OCI-LY3 (cell line): ENCODE measurements around the gene OR1S2.

ENCODE experiments used
- H2AFZ ChIP-seq: fragments of 200-600, 300-600 bp; shearing (Covaris generic); 2 replicates; pipeline ENCODE4 v1.6.0; 2014; ENCODE audit warnings: antibody characterized with exemption, low read depth, low read length
- H3K27ac ChIP-seq: fragments of 200-600, 300-600 bp; sonication (generic); 2 replicates; pipeline ENCODE4 v1.5.1; 2014; ENCODE audit warnings: mild to moderate bottlenecking, low read length, moderate library complexity, mixed read lengths
- H3K27me3 ChIP-seq: fragments of 200-600, 300-600 bp; sonication (generic); 2 replicates; pipeline ENCODE4 v1.6.1; 2014; ENCODE audit warnings: low read depth, low read length, mixed read lengths
- H3K36me3 ChIP-seq: fragments of 200-600, 300-600 bp; sonication (generic); replicated peaks from 2 replicates; pipeline ENCODE3; 2014; ENCODE audit warnings: low read depth, low read length, mixed read lengths
- H3K4me1 ChIP-seq: fragments of 300-600, 200-600 bp; sonication (generic); 2 replicates; pipeline ENCODE4 v1.6.1; 2014; ENCODE audit warnings: low read length, mixed read lengths
- H3K4me2 ChIP-seq: fragments of 200-600, 300-600 bp; sonication (generic); 2 replicates; pipeline ENCODE4 v1.6.1; 2014; ENCODE audit warnings: low read length, mixed read lengths
- H3K4me3 ChIP-seq: fragments of 300-600, 200-600 bp; sonication (generic); 2 replicates; pipeline ENCODE4 v1.5.1; 2014; ENCODE audit warnings: antibody characterized with exemption, mild to moderate bottlenecking, low read length, moderate library complexity
- H3K79me2 ChIP-seq: fragments of 300-600, 200-600 bp; shearing (Covaris generic); 2 replicates; pipeline ENCODE4 v1.6.1; 2014; ENCODE audit warnings: mild to moderate bottlenecking, low read length, mixed read lengths
- H3K9ac ChIP-seq: fragments of 300-600, 200-600 bp; shearing (Covaris generic); 2 replicates; pipeline ENCODE4 v1.6.0; 2014; ENCODE audit warnings: mild to moderate bottlenecking, low read length, moderate library complexity
- H3K9me3 ChIP-seq: fragments of 200-600, 300-600 bp; shearing (Covaris generic); 2 replicates; pipeline ENCODE4 v1.6.1; 2014; ENCODE audit warnings: low read length, mixed read lengths; ENCODE audit not compliant: insufficient read depth
- H4K20me1 ChIP-seq: fragments of 200-600, 300-600 bp; sonication (generic); 2 replicates; pipeline ENCODE4 v1.6.1; 2016; ENCODE audit warnings: low read length, mixed read lengths; ENCODE audit not compliant: insufficient read depth
- CTCF ChIP-seq: fragments of 200-600, 300-600 bp; sonication (generic); IDR thresholded peaks from 2 replicates; pipeline ENCODE4 v1.5.1; 2014; ENCODE audit warnings: antibody characterized with exemption, low read length, low read depth
- EZH2phosphoT487 ChIP-seq: fragments of 200-600 bp; shearing (Covaris generic); IDR thresholded peaks from 2 replicates; pipeline ENCODE4 v1.6.1; 2018; ENCODE audit warnings: antibody characterized with exemption, mixed run types, low read depth

Gene OR1S2

GRCh38 chr11:58192229-58192628 is 11.7 kb downstream of the OR1S2 start:
- Histone ChIP-seq H3K9me3 (no peaks in the 10 kb centered on the region), H3K36me3 (no peaks in the 10 kb centered on the region), H3K4me3 (no peak overlapping the region), H3K79me2 (no peaks in the 10 kb centered on the region), H2AFZ (no peak overlapping the region), H3K4me2 (no peak overlapping the region), H3K27me3 (no peaks in the 10 kb centered on the region), H3K27ac (no peak overlapping the region), H3K9ac (no peak overlapping the region), H3K4me1 (no peaks in the 10 kb centered on the region), H4K20me1 (no peaks in the 10 kb centered on the region)
- TF ChIP-seq EZH2phosphoT487: no peak
- TF ChIP-seq CTCF: no peak

GRCh38 chr11:58188770-58189169 is 15.2 kb downstream of the OR1S2 start, which contains the start of gene OR9Q2:
Gene OR9Q2, plus strand, starts transcription at chr11:58189070. Its CDS starts 1,421 bp downstream, at chr11:58190491.
- H4K20me1 ChIP-seq: no peaks in the 10 kb centered on the region
- no peak within 1 kb of the TSS for H3K4me2 ChIP-seq
- H3K9me3 ChIP-seq: no peaks in the 10 kb centered on the region
- no peak within 1 kb of the TSS for H3K9ac ChIP-seq
- no peaks in the 10 kb centered on the region; the same call in 1 of the 2 replicates for H3K27me3 ChIP-seq
- no peaks in the 10 kb centered on the region for H3K4me1 ChIP-seq
- H2AFZ ChIP-seq: no peak within 1 kb of the TSS
- no peaks in the 10 kb centered on the region for H3K79me2 ChIP-seq
- H3K4me3 ChIP-seq: no peak within 1 kb of the TSS
- H3K36me3 ChIP-seq: no peaks in the 10 kb centered on the region
- TF ChIP-seq CTCF: no peak
- H3K27ac ChIP-seq: no peak within 1 kb of the TSS

GRCh38 chr11:58186938-58187337 is 17.0 kb downstream of the OR1S2 start:
- H3K9me3 ChIP-seq: no peaks in the 10 kb centered on the region

GRCh38 chr11:58179648-58180047 is 24.3 kb downstream of the OR1S2 start:
- Histone ChIP-seq H3K36me3 (no peaks in the 10 kb centered on the region), H3K4me3 (no peak overlapping the region), H3K27me3 (peaks cover 12% of the 10 kb centered on the region), H3K9ac (no peak overlapping the region), H3K27ac (no peak overlapping the region), H3K79me2 (no peaks in the 10 kb centered on the region), H2AFZ (no peak overlapping the region), H4K20me1 (no peaks in the 10 kb centered on the region), H3K4me1 (no peaks in the 10 kb centered on the region), H3K4me2 (no peak overlapping the region), H3K9me3 (no peaks in the 10 kb centered on the region)
- TF ChIP-seq CTCF: no peak
- TF ChIP-seq EZH2phosphoT487: no peak

More at GRCh38 chr11:58186938-58187337, 17.0 kb downstream of the OR1S2 start:
- Histone ChIP-seq H3K4me1 (no peaks in the 10 kb centered on the region), H3K36me3 (no peaks in the 10 kb centered on the region), H3K4me3 (no peak overlapping the region), H2AFZ (no peak overlapping the region), H3K79me2 (no peaks in the 10 kb centered on the region), H3K9ac (no peak overlapping the region), H3K4me2 (no peak overlapping the region), H4K20me1 (no peaks in the 10 kb centered on the region), H3K27me3 (no peaks in the 10 kb centered on the region; the same call in 1 of the 2 replicates), H3K27ac (no peak overlapping the region)
- TF ChIP-seq EZH2phosphoT487: no peak
- no peak for TF ChIP-seq CTCF
